ENCODE results near the gene RER1. TPM values are rescaled to one million over a fixed set of nuclear protein-coding genes. Genes with fewer than 3 reads are reported as not detected.
A peak's percentile ranks its signal among the peaks of the same experiment; 100 is the strongest.

Gene RER1
- total RNA-seq, 1 donor from 2014 or later: 105 TPM

DNA sequence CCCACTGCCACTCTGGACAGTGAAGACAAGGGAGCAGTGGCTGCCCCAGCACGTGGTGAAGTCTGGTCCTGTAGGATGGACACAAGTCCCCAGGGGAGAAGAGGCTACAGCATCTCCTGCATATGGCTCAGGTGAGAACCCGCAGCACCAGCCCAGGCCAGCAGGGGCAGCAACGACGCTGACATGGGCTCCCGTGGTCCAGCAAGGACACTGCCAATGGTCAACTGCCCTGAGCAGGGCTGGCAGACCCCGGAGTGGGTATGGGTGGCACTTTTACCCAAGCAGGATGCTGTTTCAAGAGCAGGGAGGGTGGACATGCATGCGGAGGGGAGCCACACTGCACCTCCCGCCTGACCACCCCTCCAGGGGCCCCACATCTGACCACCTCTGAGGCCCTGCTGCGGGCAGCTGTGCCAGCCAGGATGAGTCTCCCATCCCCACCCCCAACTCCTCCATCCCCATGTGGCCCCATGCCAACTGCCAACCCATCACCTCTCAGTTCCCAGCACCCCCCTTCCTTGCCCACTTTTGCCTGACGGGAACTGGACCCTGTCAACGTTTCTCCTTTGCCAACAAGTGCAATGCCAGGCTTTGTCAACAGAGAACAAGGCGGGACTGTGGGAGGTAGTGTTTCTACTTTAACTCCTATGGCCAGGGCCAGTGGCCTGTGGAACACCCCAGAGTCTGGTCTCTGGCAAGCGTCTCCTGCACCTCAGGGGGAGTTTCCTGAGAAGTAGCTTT lies 8.8 kb upstream of the RER1 start:
- Mint-ChIP-seq H3K4me1 (peaks cover 31% of the 10 kb centered on the region), H3K9me3 (no peaks in the 10 kb centered on the region), H3K27ac (no peak overlapping the region), H3K27me3 (no peaks in the 10 kb centered on the region), H3K36me3 (ENCODE audit: low read depth) (peaks cover 2% of the 10 kb centered on the region), H3K4me3 (no peak overlapping the region)
- ChIA-PET CTCF (interaction anchor here (0.6 to 7.2 kb wide), 10 partner anchors 9 to 338 kb away, joined by 3 to 185 read pairs (median 7); partner anchors contain the start of genes FAAP20, MORN1 and RER1), POLR2A (interaction anchor here (0.6 to 5.7 kb wide), 12 partner anchors 9 to 202 kb away, joined by 3 to 89 read pairs (median 6); partner anchors contain the start of genes FAAP20, MORN1 and RER1)
- TF ChIP-seq, protein P1, sequence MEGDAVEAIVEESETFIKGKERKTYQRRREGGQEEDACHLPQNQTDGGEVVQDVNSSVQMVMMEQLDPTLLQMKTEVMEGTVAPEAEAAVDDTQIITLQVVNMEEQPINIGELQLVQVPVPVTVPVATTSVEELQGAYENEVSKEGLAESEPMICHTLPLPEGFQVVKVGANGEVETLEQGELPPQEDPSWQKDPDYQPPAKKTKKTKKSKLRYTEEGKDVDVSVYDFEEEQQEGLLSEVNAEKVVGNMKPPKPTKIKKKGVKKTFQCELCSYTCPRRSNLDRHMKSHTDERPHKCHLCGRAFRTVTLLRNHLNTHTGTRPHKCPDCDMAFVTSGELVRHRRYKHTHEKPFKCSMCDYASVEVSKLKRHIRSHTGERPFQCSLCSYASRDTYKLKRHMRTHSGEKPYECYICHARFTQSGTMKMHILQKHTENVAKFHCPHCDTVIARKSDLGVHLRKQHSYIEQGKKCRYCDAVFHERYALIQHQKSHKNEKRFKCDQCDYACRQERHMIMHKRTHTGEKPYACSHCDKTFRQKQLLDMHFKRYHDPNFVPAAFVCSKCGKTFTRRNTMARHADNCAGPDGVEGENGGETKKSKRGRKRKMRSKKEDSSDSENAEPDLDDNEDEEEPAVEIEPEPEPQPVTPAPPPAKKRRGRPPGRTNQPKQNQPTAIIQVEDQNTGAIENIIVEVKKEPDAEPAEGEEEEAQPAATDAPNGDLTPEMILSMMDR (IDR thresholded peaks at IDR 0.05): no peak
- ATAC-seq (ENCODE audit: low read depth) (no peak), DNase-seq (no peak)
- intact Hi-C loops (cut with micrococcal nuclease): loop anchor here (5.0 kb wide), 1 partner anchor 335 kb away; no protein-coding TSS in a partner anchor

DNA sequence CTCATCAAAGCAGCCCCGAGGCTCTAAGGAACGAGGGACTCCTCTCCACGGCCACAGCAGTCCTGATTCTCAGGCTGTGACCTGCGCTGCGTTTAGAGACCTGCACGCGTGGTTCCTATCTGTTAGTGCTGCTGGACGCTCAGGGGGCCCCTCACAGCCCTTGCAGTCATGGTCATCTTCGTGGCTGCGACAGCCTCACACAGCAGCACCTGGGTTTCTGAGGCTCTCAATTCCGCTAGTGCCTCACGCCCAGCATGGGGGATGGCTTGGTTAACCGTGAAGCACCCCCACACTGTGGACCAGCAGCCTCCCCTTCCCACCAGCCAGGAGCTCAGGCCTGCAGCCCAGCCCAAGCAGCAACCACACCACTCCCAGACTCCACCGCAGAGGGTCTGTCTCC lies 8.1 kb upstream of the RER1 start:
- no peak overlapping the region for H3K4me3 Mint-ChIP-seq
- POLR2A ChIA-PET: interaction anchor here (1.2 kb wide), 1 partner anchor 188 kb away, joined by 3 read pairs; the partner anchor contains the start of gene FAAP20

GRCh38 chr1:2384130-2384860 lies 7.3 kb upstream of the RER1 start:
- H3K36me3 Mint-ChIP-seq (ENCODE audit: low read depth): peaks cover 4% of the 10 kb centered on the region
- no peak overlapping the region for H3K4me3 Mint-ChIP-seq
- TF ChIP-seq, protein P1 (IDR thresholded peaks at IDR 0.05): no peak
- ChIA-PET POLR2A (interaction anchor here (1.0 to 1.2 kb wide), 2 partner anchors 156 to 189 kb away, joined by 3 to 4 read pairs; partner anchors contain the start of genes FAAP20 and SKI), CTCF (interaction anchor here (7.2 kb wide), 1 partner anchor 186 kb away, joined by 185 read pairs; the partner anchor contains the start of gene FAAP20)
- H3K9me3 Mint-ChIP-seq: no peaks in the 10 kb centered on the region
- ATAC-seq (ENCODE audit: low read depth) (no peak), DNase-seq (no peak)
- peaks cover 34% of the 10 kb centered on the region for H3K4me1 Mint-ChIP-seq
- H3K27ac Mint-ChIP-seq: peak overlapping the region; percentile 1
- no peaks in the 10 kb centered on the region for H3K27me3 Mint-ChIP-seq
- intact Hi-C loops (cut with micrococcal nuclease): loop anchor here (5.0 kb wide), 1 partner anchor 337 kb away; no protein-coding TSS in a partner anchor

More for the DNA sequence above, 8.1 kb upstream of the RER1 start:
- TF ChIP-seq, protein P1 (IDR thresholded peaks at IDR 0.05): no peak
- H3K36me3 Mint-ChIP-seq (ENCODE audit: low read depth): peaks cover 4% of the 10 kb centered on the region
- H3K27me3 Mint-ChIP-seq: no peaks in the 10 kb centered on the region
- intact Hi-C loops (cut with micrococcal nuclease): loop anchor here (5.0 kb wide), 1 partner anchor 336 kb away; no protein-coding TSS in a partner anchor
- no peak overlapping the region for H3K27ac Mint-ChIP-seq
- CTCF ChIA-PET: interaction anchor here (7.2 kb wide), 1 partner anchor 185 kb away, joined by 185 read pairs; the partner anchor contains the start of gene FAAP20
- peaks cover 38% of the 10 kb centered on the region for H3K4me1 Mint-ChIP-seq
- ATAC-seq (ENCODE audit: low read depth) (no peak), DNase-seq (no peak)
- no peaks in the 10 kb centered on the region for H3K9me3 Mint-ChIP-seq

DNA sequence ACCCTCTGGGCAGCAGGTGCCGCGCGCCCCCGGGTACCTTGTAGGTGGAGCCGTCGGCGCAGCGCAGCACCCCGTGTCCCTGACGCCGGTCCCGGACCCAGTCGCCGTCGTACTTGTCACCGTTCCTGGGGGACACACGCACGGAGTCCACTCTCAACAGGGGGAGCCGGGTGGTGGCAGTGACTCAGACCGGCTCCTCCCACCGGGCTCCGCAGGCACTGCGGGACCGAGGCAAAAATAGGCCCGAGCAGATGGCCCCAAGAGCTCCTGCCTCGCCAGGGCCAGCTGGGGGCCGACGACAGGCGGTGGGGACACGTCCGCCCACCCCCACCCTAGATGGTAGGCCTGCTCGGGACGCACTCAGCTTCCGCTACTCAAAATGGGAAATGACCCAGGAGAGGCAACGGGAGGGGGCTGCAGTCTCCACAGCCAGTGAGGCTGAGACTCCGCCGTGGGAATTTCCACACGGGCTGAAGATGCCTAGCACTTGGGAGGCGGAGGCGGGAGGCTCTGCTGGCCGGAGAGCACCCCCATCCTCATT lies 6.6 kb upstream of the RER1 start:
- Mint-ChIP-seq H3K27me3 (no peaks in the 10 kb centered on the region), H3K9me3 (no peaks in the 10 kb centered on the region), H3K36me3 (ENCODE audit: low read depth) (peaks cover 4% of the 10 kb centered on the region), H3K4me3 (no peak overlapping the region), H3K27ac (no peak overlapping the region), H3K4me1 (peaks cover 30% of the 10 kb centered on the region)
- POLR2A ChIA-PET: interaction anchor here (1.0 kb wide), 1 partner anchor 157 kb away, joined by 4 read pairs; the partner anchor contains the start of gene SKI
- intact Hi-C loops (cut with micrococcal nuclease): loop anchor here (5.0 kb wide), 1 partner anchor 338 kb away; no protein-coding TSS in a partner anchor
- ATAC-seq (ENCODE audit: low read depth) (no peak), DNase-seq (no peak)
- CTCF ChIA-PET: interaction anchor here (7.2 kb wide), 1 partner anchor 187 kb away, joined by 185 read pairs; the partner anchor contains the start of gene FAAP20
- TF ChIP-seq, protein P1 (IDR thresholded peaks at IDR 0.05): no peak
